GDM1 (cell line): ENCODE results near the gene SERPINC1.
"Not testable (repeated sequence)": the region's sequence is repeated elsewhere in the genome, so short reads cannot be mapped to it uniquely, and the experiment has no call there.

ENCODE experiments used
- DNase-seq: peaks from one replicate; lab custom pipeline; 2025; lab: John Stamatoyannopoulos, UW

Gene SERPINC1

DNA sequence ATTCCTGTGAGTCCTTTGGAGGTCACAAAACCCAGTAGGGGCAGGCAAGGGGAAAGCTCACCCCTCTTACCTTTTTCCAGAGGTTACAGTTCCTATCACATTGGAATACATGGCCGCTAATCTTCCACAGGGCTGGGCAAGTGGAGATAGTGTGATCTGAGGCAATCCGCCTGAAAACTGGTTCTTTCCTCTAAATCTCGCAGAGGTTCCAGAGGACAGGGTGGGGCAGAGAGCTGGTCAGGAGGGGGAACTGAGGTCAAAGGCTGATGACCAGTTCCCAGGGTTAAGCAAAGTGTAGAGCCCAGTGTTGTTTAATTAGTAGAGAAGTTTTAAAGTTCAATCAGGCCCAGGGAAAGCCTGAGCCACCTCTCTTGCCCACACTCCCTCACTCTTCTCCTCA is at the start of gene SERPINC1:
Gene SERPINC1, minus strand, starts transcription at position 179 of the 400 bp plus-strand sequence. Its CDS starts 68 bp downstream, at position 111.
- no peak for DNase-seq

DNA sequence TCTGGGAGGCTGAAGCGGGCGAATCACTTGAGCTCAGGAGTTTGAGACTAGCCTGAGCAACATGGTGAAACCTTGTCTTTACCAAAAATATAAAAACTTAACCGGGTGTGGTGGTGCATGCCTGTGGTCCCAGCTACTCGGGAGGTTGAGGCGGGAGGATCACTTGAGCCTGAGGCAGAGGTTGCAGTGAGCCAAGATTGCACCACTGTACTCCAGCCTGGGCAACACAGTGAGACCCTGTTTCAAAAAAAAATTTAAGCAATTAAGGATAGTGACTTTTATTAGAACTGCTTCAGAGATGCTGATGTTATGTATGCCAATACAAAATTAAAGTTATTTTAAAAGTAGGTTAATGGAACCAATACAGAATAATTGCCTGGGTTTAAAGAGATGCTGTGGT is 48.8 kb upstream of the SERPINC1 start:
- not testable (repeated sequence) for DNase-seq

DNA sequence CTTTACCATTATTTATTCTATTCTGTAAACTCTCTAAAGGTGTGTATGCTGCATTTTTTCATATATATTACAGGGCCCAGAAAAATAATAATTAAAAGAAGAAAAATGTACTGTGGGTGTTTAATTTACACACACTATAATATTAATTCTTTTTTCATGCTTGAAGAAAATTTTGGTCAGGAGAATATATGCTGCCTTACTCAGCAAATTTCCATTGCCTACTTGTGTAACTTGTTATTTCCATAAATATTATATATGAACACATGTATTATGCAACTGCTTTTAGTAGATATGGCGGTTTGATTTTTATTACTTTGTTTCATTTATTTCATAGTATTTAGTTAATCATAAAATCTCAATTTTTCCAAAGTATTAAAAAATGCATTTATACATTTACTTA is 46.4 kb upstream of the SERPINC1 start:
- DNase-seq = no peak

DNA sequence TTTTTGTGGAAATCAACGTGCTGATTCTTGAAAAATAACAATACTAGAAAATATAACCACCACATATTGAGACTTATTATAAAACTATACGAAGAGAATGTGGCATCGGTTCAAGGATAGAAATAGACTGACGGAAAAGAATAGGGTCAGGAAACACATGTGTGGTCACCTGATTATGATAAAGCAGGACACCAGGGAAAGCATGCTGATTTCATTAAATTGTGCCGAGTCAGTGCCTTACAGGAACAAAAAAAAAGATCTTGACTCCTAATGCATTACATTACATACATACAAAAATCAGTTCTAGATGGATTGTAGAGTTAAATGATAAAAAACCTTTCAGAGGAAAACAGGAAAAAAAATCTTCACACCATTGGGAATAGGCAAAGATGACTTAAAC is 43.5 kb upstream of the SERPINC1 start:
- no peak for DNase-seq

DNA sequence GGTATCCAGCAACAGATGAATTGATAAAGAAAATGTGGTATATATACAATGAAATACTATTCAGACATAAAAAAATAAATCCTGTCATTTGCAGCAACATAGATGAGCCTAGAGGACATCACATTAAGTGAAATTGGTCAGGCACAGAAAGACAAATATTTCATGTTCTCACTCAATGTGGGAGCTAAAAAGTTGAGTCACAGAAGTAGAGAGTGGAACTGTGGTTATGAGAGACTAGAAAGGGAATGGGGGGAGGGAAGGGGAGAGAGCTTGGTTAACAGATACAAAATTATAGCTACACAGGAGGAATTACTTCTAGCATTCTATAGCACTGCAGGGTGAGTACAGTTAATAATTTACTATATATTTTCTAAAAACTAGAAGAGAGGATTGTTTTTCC is 37.1 kb upstream of the SERPINC1 start:
- DNase-seq = no peak

DNA sequence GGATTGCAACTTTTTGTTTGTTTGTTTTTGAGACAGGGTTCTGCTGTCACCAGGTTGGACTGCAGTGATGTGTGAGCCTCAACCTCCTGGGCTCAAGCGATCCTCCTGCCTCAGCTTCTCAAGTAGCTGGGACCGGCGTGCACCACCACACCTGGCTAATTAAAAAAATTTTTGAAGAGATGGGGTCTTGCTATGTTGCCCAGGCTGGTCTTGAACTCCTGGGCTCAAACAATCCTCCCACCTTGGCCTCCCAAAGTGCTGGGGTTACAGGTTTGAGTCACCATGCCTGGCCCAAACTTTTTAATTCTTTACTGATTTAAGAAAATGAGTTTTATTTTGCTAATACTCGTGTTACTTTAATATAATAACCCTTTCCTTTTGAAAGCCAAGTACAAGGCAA is 31.5 kb upstream of the SERPINC1 start:
- no peak for DNase-seq

DNA sequence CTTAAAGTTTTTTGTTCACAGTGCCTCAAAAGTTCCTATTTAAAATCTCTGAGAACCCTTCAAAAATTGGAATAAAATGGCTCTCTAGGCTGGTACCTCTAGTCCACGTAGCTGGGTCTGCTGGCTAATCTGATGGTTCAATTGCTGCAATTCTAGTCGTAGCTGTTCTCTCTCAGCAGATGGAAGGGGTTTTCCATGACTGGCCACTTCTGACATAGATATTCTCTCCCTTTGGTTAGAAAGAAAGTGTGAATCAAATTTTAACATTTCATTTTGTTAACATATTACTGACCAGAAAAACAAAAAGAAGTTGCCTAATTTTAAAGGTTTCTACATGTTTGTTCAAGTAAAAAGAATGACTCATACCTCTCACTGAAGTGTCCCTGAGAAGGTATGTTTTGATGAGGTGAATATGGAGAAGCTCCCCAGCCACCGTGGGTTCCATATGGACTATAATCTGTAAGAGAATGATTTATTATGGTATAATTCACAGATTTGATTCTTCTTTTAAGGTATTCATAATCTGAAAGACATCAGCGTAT is 29.3 kb upstream of the SERPINC1 start:
- DNase-seq = no peak

DNA sequence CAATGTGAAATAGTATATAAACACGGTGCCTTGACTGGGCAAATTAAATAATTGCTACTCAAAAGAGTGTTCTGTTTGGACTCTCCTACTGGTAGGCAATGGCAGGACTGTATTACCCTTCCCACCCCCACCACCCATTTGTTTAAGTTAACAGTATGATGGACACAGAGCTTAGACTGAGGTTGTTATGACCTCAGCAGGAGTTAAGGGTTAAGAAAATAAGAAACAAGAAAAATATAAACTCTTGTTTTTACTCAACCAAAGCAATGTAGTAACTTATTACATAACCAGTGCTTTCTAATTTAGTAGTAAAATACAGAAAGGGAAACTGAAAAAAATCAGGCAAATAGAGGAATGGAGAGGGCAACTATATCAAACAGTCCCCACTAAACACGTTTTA is 19.9 kb upstream of the SERPINC1 start:
- no peak for DNase-seq

DNA sequence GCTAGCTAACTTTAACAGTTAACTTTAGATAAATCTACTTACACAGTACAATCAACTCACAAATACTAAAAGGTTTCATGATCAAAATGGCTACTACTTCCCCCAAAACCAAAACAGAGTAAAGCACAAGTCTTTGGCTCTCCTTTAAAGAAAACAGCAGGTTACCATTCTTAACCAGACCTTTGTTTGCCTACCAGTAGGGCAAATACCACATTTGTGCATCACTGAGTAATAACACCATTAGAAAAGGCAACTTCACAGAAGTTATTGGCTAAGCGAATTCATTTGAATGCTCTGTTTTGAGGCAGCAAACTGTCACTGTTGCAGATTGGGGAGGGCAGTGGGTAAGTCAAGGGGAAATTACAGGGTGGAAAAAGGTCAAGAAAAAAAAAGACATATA is 17.3 kb upstream of the SERPINC1 start:
- DNase-seq = no peak

DNA sequence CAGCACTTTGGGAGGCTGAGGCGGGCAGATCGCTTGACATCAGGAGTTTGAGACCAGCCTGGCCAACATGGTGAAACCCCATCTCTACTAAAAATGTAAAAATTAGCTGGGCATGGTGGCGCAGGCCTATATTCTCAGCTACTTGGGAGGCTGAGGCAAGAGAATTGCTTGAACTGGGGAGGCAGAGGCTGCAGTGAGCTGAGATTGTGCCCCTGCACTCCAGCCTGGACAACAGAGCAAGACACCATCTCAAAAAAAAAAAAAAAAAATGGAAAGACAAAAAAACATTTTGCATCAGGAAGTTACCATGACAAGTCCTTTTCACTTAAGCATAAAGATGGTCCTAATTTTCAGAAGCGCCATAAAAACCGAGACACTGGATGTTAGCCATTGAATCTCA is 13.4 kb upstream of the SERPINC1 start:
- not testable (repeated sequence) for DNase-seq

DNA sequence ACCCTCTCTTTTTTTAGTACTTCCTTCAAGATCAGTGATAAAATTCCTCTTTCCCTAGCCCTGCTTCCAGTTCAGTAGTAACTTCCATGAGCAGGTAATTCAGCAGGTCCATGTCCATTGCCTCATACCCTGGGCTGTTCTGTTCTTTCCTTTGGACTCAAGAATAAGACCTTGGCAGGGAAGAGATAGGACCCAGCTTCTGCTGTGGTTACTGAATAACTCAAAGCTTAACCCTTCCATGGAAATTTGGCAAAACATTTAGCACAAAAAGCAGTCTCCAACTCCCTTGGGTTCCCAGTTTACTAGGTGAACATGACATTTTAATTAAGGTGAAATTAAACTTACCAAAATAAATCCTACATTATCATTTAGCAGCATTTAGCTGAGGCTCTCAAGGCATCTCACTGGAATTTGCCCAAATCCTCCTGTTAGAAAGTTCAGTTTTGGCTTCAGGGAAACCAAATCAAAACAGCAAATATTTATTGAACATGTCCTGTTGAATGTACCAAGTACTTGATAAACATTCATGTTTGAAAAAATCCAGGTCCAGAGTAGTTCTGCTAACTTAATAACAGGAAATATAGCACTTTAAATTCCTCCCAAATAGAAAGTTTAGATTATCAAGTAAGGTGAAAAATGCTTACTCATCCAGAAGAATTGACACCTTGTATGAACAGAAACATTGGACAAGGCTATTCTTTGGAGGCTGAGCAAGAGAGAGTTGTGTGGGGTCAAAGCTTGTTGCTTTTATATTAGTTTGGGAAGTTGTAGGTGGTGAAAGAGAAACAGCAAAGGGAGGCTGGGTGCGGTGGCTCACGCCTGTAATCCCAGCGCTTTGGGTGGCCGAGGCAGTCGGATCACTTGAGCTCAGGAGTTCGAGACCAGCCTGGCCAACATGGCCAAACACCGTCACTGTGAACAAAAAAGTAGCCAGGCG is 8.4 kb upstream of the SERPINC1 start:
- DNase-seq = no peak

DNA sequence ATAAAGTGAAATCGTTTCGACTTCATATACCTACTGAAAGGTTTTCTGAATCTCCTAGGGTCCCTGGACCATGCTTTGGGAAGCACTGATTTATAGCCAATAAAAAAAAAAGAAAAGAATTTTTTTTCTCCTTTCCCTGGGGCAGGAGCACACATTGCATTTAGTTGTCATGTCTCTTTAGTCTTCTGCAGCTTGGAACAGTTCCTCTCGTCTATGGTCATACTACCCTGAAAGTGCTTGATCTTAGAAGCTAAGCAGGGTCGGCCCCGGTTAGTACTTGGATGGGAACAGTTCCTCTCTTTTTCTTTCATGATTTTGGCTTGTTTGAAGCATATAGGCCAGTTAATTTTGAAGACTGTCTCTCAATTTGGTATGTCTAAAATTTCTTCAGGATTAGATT is 3.7 kb upstream of the SERPINC1 start:
- no peak for DNase-seq

DNA sequence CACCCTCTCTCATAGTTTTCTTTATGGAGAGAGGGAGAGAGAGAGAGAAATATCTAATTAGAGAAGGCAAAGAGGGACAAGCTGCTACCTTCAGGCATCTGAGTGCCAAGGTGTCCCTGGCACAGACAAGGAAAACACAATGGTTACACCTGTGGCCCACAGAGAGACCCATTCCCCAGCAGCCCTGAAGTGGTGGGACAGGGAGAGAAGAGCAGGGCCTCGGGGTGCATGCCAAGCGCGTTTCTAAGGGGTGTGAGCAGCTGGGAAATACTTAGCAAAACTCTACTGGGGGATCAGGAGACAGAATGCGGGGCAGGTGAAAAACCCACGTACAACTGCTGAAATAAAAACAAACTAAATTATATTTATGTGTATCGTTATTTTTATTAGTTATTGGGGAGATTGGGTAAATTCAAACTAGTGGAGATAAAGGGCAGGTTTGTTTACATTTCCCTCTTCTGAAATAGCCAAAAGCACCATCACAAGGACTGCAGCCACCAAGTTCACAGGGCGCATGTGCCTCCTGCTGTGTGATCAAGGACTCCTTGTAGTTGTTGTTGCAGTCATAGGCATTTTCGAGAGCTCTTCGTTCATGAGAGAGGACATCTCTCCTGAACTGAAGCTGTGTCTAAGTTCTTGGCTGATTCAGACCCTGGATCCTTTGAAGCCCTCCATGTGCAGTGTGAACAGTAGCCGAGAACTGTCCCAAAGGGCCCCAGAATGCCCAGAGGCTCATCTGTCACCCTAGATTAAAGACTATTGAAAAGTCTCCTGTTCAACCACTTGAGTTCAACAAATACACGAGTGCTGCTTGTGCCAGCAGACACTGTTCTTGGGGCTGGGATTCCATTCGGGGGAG is 737 bp upstream of the SERPINC1 start:
- DNase-seq = no peak

DNA sequence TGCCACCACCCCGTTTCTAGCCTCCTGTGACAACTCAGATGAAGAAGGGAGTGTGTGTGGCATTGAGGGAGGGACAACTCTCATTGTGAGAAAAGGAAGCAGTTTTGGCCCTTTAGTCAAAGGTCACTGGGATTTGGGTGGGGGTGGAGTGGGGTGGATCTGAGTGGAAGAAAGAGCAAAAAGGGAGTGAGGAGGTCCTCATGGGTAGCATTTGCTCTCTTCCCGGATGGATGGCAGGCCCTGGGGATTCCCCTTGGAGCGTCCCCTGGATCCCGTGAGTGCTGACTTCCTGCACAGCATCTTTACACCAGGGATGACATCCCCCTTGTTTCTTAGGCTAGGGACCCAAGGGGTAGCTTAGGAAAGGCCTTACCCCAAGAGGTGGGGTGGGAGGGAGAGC is 460 bp downstream of the SERPINC1 start:
- DNase-seq = no peak

DNA sequence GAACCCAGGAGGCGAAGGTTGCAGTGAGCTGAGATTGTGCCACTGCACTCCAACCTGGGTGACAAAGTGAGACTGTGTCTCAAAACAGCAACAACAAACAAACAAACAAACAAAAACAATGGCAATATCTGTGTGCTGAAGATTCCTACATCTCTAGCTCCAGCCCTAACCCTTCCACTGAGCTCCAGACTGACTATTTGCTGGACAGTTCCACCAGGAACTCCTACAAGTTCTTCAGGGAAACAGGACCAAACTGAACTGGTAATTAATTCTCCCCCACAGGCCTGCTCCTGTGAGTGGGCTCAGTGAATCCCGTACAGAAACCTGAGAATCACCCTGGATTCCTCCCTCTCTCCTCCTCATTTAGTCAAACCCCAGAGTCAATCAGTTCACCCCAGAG is 1.5 kb downstream of the SERPINC1 start:
- DNase-seq = no peak

DNA sequence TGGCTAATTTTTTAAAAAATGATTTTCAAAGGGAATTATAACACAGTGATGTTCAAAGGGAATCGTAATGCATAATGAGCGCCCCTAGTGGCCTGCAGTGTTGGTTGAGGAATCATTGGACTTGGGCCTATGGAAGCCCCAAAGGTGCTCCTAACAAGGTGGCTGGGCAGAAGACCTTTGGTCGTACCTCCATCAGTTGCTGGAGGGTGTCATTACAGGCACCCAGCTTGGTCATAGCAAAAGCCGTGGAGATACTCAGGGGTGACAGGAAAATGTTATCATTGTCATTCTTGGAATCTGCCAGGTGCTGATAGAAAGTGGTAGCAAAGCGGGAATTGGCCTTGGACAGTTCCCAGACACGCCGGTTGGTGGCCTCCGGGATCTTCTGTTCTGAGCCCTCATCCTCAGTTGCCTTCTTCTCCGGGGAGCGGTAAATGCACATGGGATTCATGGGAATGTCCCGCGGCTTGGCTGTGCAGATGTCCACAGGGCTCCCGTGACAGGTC is 2.7 kb downstream of the SERPINC1 start:
- no peak for DNase-seq

DNA sequence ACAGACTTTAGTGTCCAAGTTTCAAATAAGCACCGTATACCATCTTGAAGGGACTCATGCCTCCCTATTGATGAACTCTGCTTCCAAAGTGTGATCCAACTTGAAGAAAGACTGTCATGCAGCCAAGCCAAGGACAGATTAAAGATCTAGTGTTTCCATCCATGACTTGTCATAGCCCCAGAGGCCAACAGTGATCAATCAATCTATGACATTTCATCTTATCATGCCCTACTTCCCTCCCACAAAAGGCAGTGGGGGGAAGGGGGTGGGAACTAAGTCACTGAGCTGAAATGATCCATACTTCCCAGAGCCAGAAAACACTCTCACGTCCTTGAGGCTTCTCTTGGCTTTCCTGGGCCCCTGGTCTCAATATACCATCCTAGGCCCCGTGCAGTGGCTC is 4.0 kb downstream of the SERPINC1 start:
- DNase-seq = no peak

DNA sequence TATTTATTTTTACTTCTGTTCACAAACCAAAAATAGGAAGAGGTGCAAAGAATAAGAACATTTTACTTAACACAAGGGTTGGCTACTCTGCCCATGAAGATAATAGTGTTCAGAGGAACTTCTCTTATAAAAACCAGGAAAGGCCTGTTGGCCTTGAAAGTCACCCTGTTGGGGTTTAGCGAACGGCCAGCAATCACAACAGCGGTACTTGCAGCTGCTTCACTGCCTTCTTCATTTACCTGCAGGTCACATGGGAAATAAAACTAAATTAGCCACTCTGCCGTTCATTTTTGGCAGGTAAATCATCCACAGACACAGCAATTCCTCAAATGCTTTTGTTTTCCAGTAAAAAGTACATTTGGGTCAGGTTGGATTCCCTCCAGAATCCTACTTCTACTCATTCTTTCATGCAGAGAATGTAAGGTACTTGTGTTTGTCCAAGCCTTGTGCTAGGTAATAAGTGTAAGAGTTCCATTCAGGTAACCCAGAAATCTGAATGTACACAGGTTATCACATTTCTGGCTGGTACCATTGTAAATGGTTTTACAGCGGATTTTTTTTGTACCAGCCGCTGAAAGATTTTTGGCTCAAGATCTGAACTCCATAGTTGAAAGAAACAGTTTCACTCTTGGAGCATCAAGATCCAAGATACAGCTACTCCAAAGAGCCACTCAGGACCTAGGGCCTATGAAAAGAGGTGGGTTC is 13.1 kb downstream of the SERPINC1 start:
- no peak for DNase-seq

DNA sequence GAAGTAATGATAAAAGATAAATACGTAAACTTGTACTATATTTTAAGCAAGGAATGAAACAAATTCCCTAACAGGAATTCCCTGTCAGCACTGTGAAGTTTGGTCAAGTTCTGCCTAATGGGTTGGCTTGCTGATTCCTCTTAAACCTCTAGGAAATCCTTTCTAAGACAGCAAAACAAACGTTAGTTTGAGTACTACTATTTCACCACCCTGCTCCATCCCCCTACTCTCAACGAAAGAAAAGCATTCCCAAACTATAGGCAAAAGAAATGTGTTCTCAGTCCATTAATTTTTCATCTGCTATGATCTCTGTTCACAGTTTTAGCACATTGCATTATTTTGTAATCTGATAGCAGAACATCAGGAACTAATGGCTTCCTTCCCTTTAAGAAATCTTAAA is 16.1 kb downstream of the SERPINC1 start:
- DNase-seq = no peak

DNA sequence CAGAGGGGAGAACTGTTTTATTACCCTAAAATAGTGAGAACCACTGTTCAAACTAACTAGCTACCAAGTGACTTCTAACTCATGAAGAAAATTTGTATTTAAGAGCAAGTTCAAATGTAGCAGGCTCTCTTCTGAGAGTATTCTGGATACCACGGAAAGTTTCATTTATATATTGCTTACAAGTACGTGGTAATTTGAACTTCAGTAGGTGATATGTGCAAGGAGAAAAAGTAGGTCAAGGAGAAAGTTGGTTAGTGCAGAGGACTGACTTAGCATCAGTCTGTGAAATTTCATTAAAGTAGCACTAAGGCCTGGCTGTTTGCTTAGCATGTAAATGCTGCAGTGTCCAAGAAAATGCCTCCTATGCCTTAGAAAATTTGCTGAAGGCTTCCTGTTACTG is 16.7 kb downstream of the SERPINC1 start:
- no peak for DNase-seq

DNA sequence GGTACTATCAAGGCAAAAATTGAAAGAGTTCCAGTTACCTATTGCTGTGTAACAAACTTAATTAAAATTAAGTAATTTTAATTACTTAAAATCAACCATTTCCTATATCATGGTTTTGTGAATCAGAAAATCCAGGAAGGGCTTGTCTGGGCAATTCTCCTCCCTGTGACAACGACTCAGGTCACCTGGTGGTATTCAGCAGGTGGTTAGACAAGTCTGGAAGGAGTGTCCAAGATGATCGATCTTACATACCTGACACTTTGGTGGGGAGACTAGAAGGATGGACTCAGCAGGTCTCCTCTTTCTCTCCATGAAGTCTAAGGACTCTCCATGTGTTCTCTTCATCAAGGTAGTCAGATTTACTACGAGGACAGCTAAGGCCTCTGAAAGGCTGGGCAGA is 22.9 kb downstream of the SERPINC1 start:
- DNase-seq = no peak

DNA sequence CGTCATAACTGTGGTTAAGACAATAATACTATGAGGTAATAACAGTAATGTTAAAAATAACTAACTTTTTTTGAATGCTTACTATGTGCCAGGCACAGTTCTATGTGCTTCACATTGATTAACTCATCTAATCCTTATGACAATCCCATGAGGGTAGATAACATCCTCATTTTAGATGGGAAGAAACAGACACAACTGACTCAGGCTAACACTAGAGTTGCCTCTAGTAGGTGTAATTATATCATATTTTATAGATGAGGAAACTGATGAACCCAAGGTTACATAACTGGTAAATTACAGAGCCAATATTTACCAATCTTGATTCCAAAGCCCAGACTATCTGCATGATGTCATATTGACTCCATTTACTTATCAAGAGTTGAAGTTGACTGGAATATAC is 23.5 kb downstream of the SERPINC1 start:
- no peak for DNase-seq
